Neutrophil (primary cell): ENCODE data around the gene SUN1.

Experiments
- H3K27ac ChIP-seq: fragments of 200-600 bp; sonication (generic); 2 replicates; pipeline ENCODE4 v1.5.1; 2016; ENCODE audit warnings: mild to moderate bottlenecking, moderate library complexity
- H3K27me3 ChIP-seq: fragments of 200-600 bp; sonication (generic); 2 replicates; pipeline ENCODE4 v1.6.0; 2016; ENCODE audit warnings: mild to moderate bottlenecking
- H3K36me3 ChIP-seq: fragments of 200-600 bp; sonication (generic); 2 replicates; pipeline ENCODE4 v1.5.1; 2017
- H3K4me1 ChIP-seq, 2 experiments: fragments of 200-600 bp in 1 of 2; sonication (generic) in 1 of 2; 1 replicate in 1 of 2; 2 replicates in 1 of 2; pipeline versions ENCODE4 v1.5.1 to v1.6.1; 2013 to 2016; ENCODE audit warnings: low read depth in 1 of 2, low read length in 1 of 2, mild to moderate bottlenecking in 1 of 2, moderate library complexity in 1 of 2; ENCODE audit not compliant: control insufficient read depth in 1 of 2, insufficient read depth in 1 of 2
- H3K4me3 ChIP-seq, 2 experiments: fragments of 200-600 bp in 1 of 2; sonication (generic) in 1 of 2; 1 replicate in 1 of 2; 2 replicates in 1 of 2; pipeline ENCODE4 v1.5.1; 2013 to 2016; ENCODE audit warnings: low read depth in 1 of 2, low read length in 1 of 2, mild to moderate bottlenecking in 1 of 2, moderate library complexity in 1 of 2
- H3K9me3 ChIP-seq: fragments of 200-600 bp; sonication (generic); 2 replicates; pipeline ENCODE4 v1.5.1; 2016
- TF ChIP-seq, protein P1 (sequence below): fragments of 200-600 bp; sonication (generic); IDR thresholded peaks from 2 replicates; pipeline ENCODE4 v1.5.1; 2016; ENCODE audit warnings: antibody characterized with exemption

The SUN1 gene, protein sequence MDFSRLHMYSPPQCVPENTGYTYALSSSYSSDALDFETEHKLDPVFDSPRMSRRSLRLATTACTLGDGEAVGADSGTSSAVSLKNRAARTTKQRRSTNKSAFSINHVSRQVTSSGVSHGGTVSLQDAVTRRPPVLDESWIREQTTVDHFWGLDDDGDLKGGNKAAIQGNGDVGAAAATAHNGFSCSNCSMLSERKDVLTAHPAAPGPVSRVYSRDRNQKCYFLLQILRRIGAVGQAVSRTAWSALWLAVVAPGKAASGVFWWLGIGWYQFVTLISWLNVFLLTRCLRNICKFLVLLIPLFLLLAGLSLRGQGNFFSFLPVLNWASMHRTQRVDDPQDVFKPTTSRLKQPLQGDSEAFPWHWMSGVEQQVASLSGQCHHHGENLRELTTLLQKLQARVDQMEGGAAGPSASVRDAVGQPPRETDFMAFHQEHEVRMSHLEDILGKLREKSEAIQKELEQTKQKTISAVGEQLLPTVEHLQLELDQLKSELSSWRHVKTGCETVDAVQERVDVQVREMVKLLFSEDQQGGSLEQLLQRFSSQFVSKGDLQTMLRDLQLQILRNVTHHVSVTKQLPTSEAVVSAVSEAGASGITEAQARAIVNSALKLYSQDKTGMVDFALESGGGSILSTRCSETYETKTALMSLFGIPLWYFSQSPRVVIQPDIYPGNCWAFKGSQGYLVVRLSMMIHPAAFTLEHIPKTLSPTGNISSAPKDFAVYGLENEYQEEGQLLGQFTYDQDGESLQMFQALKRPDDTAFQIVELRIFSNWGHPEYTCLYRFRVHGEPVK

DNA sequence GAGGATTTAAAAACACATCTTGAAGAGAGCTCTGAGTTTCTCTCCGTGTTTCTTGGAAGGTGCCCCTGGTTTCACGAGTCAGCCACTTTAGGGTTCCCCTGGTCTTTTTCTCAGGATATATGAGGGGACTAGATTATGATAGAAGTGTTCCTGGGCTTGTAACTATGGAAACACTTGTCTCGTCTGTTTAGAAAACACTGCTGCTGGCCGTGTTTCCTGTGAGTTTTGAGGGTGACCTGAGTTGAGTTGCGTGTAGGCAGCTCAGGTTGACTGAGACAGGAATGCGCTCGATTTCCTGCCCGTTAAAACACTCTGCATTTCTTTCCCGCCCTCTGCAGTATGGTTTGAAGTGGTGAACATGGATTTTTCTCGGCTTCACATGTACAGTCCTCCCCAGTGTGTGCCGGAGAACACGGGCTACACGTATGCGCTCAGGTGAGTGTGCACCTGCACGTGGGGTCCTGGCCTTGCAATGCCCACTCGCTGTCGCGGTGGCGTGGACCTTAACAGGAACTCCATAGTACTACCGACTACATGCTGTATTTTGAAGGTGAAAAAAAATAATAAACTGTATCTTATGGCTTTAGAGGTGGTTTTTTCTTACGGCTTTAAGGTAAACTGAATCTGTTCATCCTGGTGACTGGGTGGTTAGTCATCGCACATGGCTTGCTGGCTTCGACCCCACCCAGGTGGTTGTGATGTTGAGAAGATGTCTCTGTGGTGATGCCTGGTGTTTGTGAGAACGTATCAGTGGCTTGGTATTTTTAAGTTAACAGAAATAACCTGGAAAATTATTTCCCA lies at the start of gene SUN1:
SUN1 (plus strand) TSS at position 310 of the 801 bp plus-strand sequence; CDS start at position 359, 49 bp downstream.
- Histone ChIP-seq H3K27ac (no peak within 1 kb of the TSS), H3K4me1 (no peaks in the 10 kb centered on the region), H3K36me3 (no peaks in the 10 kb centered on the region), H3K27me3 (peaks cover 59% of the 10 kb centered on the region), H3K9me3 (no peaks in the 10 kb centered on the region), H3K4me3 (no peak within 1 kb of the TSS)
- TF ChIP-seq, protein P1, sequence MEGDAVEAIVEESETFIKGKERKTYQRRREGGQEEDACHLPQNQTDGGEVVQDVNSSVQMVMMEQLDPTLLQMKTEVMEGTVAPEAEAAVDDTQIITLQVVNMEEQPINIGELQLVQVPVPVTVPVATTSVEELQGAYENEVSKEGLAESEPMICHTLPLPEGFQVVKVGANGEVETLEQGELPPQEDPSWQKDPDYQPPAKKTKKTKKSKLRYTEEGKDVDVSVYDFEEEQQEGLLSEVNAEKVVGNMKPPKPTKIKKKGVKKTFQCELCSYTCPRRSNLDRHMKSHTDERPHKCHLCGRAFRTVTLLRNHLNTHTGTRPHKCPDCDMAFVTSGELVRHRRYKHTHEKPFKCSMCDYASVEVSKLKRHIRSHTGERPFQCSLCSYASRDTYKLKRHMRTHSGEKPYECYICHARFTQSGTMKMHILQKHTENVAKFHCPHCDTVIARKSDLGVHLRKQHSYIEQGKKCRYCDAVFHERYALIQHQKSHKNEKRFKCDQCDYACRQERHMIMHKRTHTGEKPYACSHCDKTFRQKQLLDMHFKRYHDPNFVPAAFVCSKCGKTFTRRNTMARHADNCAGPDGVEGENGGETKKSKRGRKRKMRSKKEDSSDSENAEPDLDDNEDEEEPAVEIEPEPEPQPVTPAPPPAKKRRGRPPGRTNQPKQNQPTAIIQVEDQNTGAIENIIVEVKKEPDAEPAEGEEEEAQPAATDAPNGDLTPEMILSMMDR = no peak

DNA sequence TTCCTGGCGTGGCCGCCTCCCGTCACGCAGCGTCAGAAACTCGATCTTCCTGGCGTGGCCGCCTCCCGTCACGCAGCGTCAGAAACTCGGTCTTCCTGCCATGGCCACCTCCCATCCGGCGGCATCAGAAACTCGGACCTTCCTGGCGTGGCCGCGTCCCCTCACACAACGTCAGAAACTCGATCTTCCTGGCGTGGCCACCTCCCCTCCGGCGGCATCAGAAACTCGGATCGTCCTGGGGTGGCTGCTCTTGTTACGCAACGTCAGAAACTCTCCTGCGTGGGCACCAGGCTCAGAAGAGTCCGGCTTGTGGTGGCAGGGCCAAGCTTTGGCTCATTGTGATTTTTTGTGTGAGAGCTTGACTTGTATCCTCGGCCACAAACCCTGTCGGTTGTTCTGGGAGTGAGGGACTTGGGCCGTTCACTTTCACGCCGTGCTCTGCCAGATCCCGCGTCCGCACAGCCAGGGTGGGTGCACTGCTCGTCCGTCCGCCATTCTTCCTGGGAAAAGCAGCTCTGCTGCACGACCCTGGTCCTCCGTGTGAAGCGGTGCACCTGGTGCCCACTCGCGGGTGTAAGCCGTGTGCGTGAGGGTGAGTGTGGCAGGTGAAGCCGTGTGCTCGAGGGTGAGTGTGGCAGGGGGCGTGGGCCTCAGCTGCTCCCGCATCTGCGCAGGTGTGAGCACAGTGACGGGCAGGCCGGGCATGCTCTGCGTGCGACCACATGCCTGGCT lies 49.4 kb upstream of the SUN1 start:
- Histone ChIP-seq H3K4me1 (no peaks in the 10 kb centered on the region), H3K27ac (no peak overlapping the region), H3K27me3 (no peaks in the 10 kb centered on the region), H3K4me3 (no peak overlapping the region), H3K9me3 (no peaks in the 10 kb centered on the region), H3K36me3 (peaks cover 15% of the 10 kb centered on the region)
- TF ChIP-seq, protein P1 = no peak

DNA sequence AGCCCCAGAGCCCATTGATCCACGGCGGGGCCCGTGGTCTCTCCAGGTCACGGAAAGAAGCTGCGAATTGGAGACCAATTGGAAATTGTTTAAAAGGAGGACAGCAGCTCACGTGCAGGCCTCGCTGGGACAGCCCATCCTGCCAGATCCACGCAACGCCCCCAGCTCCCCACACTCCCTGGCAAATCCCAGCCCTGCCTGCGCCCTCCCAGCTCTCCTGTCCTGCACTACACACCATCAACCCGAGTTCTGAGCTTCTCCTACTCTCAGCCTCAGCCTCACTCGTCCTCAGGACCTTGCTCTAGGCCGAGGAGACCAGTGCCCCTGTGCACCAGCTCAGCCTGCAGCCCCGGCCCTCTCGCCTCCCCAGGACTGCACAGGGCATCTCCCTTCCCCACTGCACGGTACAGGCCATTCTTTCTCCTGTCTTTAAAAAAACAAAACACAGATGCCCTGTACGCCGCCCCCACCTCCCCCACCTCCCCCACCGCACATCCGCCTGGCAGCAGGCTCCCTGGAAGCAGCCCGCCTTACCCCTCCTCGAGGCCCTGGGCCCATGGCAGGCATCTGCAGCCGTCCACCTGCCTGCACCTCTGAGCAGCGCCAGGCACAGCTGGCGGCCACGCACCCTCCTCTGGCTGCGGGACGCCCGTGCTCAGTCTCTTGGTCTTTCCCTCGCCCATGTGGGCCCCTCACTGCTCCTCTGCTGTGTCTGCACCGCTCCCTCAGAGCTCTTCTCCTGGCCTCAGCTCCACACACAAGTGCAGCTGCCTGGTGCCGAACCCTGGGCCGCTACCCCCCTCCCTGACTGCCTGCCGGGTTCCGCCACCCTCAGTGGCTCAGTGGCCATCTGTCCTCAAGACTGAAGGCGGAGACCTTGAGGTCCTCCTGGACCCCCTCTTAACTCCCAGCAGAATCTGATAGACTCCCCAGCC lies 48.5 kb upstream of the SUN1 start:
- H3K27ac ChIP-seq = no peak overlapping the region
- no peak overlapping the region for H3K4me3 ChIP-seq
- TF ChIP-seq, protein P1 = no peak
- H3K36me3 ChIP-seq = peaks cover 11% of the 10 kb centered on the region
- no peaks in the 10 kb centered on the region for H3K9me3 ChIP-seq
- no peaks in the 10 kb centered on the region for H3K4me1 ChIP-seq
- H3K27me3 ChIP-seq = no peaks in the 10 kb centered on the region

DNA sequence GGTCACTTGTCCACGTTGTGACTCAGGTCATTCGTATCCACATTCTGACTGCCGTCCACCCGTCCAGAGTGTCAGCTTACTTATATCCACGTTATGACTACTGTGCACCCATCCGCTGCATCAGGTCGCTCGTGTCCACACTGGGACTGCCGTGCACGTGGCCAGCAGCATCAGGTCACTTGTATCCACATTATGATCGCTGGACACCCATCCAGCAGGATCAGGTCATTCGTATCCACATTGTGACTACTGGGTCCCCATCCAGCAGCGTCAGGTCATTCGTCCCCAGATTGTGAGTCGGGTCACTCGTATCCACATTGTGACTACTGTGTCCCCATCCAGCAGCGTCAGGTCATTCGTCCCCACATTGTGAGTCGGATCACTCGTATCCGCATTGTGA lies 47.3 kb upstream of the SUN1 start:
- TF ChIP-seq, protein P1 = no peak

More for the DNA sequence above, 47.3 kb upstream of the SUN1 start:
- Histone ChIP-seq H3K27me3 (no peaks in the 10 kb centered on the region), H3K4me3 (no peak overlapping the region), H3K9me3 (no peaks in the 10 kb centered on the region), H3K36me3 (peaks cover 11% of the 10 kb centered on the region), H3K27ac (no peak overlapping the region), H3K4me1 (no peaks in the 10 kb centered on the region)
